Measurements from ENCODE around the gene HS6ST3.

- TF ChIP-seq CTCF (IDR thresholded peaks at IDR 0.05; ENCODE audit: low read depth, low read length) (no peak), EZH2phosphoT487 (IDR thresholded peaks at IDR 0.05; ENCODE audit: low read depth) (no peak)
Observed at GRCh38 chr13:96492766-96493165, 402.9 kb downstream of the HS6ST3 start.

All from OCI-LY3 (cell line).